ENCODE results near the gene TTI1. TPM values are rescaled to one million over a fixed set of nuclear protein-coding genes. Genes with fewer than 3 reads are reported as not detected.

The TTI1 gene
- polyA plus RNA-seq, 1 experiment, result 15.1 TPM

- no peak overlapping the region for H3K27ac ChIP-seq (ENCODE audit: low read depth, low read length)
- POLR2A ChIA-PET, result no interaction called here
Measured at GRCh38 chr20:37977786-37978185, 55.5 kb downstream of the TTI1 start.

GRCh38 chr20:37977338-37977737, 55.9 kb downstream of the TTI1 start:
- ChIA-PET POLR2A (no interaction called here), CTCF (no interaction called here)
- no peak for TF ChIP-seq CTCF (IDR thresholded peaks at IDR 0.05; ENCODE audit: low read depth, low read length)
- no peak for DNase-seq (ENCODE audit: low read depth, low spot score)
- H3K27ac ChIP-seq (ENCODE audit: low read depth, low read length), result no peak overlapping the region
- H3K4me3 ChIP-seq (ENCODE audit: low read depth, low read length), result no peak overlapping the region
- peaks cover 3% of the 10 kb centered on the region for H3K27me3 ChIP-seq (ENCODE audit: control insufficient read depth, insufficient read depth, low read length)
- no peaks in the 10 kb centered on the region for H3K9me3 ChIP-seq (ENCODE audit: control insufficient read depth, insufficient read depth, low read length)

More at GRCh38 chr20:37977786-37978185, 55.5 kb downstream of the TTI1 start:
- Histone ChIP-seq H3K27me3 (ENCODE audit: control insufficient read depth, insufficient read depth, low read length) (peaks cover 3% of the 10 kb centered on the region), H3K4me3 (ENCODE audit: low read depth, low read length) (no peak overlapping the region), H3K9me3 (ENCODE audit: control insufficient read depth, insufficient read depth, low read length) (no peaks in the 10 kb centered on the region)
- no peak for DNase-seq (ENCODE audit: low read depth, low spot score)
- CTCF ChIA-PET, result no interaction called here
- no peak for TF ChIP-seq CTCF (IDR thresholded peaks at IDR 0.05; ENCODE audit: low read depth, low read length)

GRCh38 chr20:37976887-37977286, 56.4 kb downstream of the TTI1 start:
- CTCF ChIA-PET, result no interaction called here
- POLR2A ChIA-PET, result no interaction called here
- no peak overlapping the region for H3K4me3 ChIP-seq (ENCODE audit: low read depth, low read length)
- TF ChIP-seq CTCF (IDR thresholded peaks at IDR 0.05; ENCODE audit: low read depth, low read length), result no peak
- peaks cover 3% of the 10 kb centered on the region for H3K27me3 ChIP-seq (ENCODE audit: control insufficient read depth, insufficient read depth, low read length)
- no peak overlapping the region for H3K27ac ChIP-seq (ENCODE audit: low read depth, low read length)
- DNase-seq (ENCODE audit: low read depth, low spot score), result no peak
- no peaks in the 10 kb centered on the region for H3K9me3 ChIP-seq (ENCODE audit: control insufficient read depth, insufficient read depth, low read length)

- H3K9me3 ChIP-seq (ENCODE audit: control insufficient read depth, insufficient read depth, low read length), result no peaks in the 10 kb centered on the region
- no peak overlapping the region for H3K27ac ChIP-seq (ENCODE audit: low read depth, low read length)
- TF ChIP-seq CTCF (IDR thresholded peaks at IDR 0.05; ENCODE audit: low read depth, low read length), result no peak
- no peak for DNase-seq (ENCODE audit: low read depth, low spot score)
- peaks cover 8% of the 10 kb centered on the region for H3K27me3 ChIP-seq (ENCODE audit: control insufficient read depth, insufficient read depth, low read length)
- ChIA-PET POLR2A (no interaction called here), CTCF (interaction anchor here (1.5 kb wide), 1 partner anchor 781 kb away, joined by 3 read pairs; no protein-coding TSS in a partner anchor)
- H3K4me3 ChIP-seq (ENCODE audit: low read depth, low read length), result no peak overlapping the region
Measured at GRCh38 chr20:37973059-37973910, 60.0 kb downstream of the TTI1 start.

- H3K9me3 ChIP-seq (ENCODE audit: control insufficient read depth, insufficient read depth, low read length), result no peaks in the 10 kb centered on the region
- H3K4me3 ChIP-seq (ENCODE audit: low read depth, low read length), result no peak overlapping the region
- POLR2A ChIA-PET, result interaction anchor here (0.5 to 0.6 kb wide), 2 partner anchors 90 to 241 kb away, joined by 3 read pairs; no protein-coding TSS in a partner anchor
Measured at GRCh38 chr20:37972256-37973058, 60.8 kb downstream of the TTI1 start.

More at GRCh38 chr20:37972256-37973058, 60.8 kb downstream of the TTI1 start:
- no peak for DNase-seq (ENCODE audit: low read depth, low spot score)
- H3K27me3 ChIP-seq (ENCODE audit: control insufficient read depth, insufficient read depth, low read length), result peaks cover 7% of the 10 kb centered on the region
- no peak for TF ChIP-seq CTCF (IDR thresholded peaks at IDR 0.05; ENCODE audit: low read depth, low read length)
- CTCF ChIA-PET, result no interaction called here
- H3K27ac ChIP-seq (ENCODE audit: low read depth, low read length), result no peak overlapping the region

Data from AG04450 (cell line).